KOPT-K1 (cell line): ENCODE results near the gene RAB6B.

Experiments
- H3K27ac ChIP-seq: fragments of 200-600 bp; sonication (generic); 2 replicates; pipeline ENCODE4 v1.5.1; 2016; ENCODE audit warnings: antibody characterized with exemption, mild to moderate bottlenecking, low read depth, low read length; ENCODE audit not compliant: poor library complexity, severe bottlenecking
- H3K36me3 ChIP-seq: fragments of 200-600 bp; sonication (generic); 2 replicates; pipeline ENCODE4 v1.5.1; 2017; ENCODE audit warnings: antibody characterized with exemption, mild to moderate bottlenecking, low read length, moderate library complexity; ENCODE audit not compliant: insufficient read depth
- H3K9me3 ChIP-seq: fragments of 200-600 bp; sonication (generic); 2 replicates; pipeline ENCODE4 v1.5.1; 2017; ENCODE audit warnings: antibody characterized with exemption, low read length, mild to moderate bottlenecking; ENCODE audit not compliant: insufficient read depth, poor library complexity, severe bottlenecking

RAB6B gene

GRCh38 chr3:133895208-133896001, at the start of gene RAB6B:
RAB6B (minus strand) TSS chr3:133895882; CDS start chr3:133895466, 416 bp downstream.
- Histone ChIP-seq H3K9me3 (no peaks in the 10 kb centered on the region), H3K36me3 (no peaks in the 10 kb centered on the region), H3K27ac (no peak within 1 kb of the TSS)

- Histone ChIP-seq H3K27ac (no peak overlapping the region), H3K9me3 (no peaks in the 10 kb centered on the region), H3K36me3 (no peaks in the 10 kb centered on the region)
These were observed 49.1 kb upstream of the RAB6B start for GRCh38 chr3:133944641-133945380.

DNA sequence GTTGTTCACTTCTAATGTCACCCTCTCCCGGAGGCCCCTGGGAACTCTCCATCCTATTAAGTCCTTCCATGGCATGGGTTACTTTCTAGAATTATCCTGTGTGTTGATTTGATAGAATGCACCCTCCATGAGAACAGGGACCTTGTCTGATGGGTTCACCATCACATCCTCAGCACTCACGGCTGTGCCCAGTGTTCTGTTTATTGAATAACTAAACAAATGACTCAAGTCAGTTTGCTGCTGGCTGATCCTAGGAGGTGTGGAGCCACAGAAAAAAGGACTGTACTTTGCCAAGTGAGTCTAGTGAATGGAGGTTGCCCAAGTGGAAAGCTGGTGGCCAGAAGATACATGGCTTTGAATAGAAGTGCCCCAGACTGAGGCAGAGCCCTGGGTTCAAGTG, 48.5 kb upstream of the RAB6B start:
- H3K36me3 ChIP-seq, result no peaks in the 10 kb centered on the region
- no peaks in the 10 kb centered on the region for H3K9me3 ChIP-seq
- H3K27ac ChIP-seq, result no peak overlapping the region

- Histone ChIP-seq H3K27ac (no peak overlapping the region), H3K36me3 (no peaks in the 10 kb centered on the region), H3K9me3 (no peaks in the 10 kb centered on the region)
These were observed 48.0 kb upstream of the RAB6B start for GRCh38 chr3:133943639-133944141.

DNA sequence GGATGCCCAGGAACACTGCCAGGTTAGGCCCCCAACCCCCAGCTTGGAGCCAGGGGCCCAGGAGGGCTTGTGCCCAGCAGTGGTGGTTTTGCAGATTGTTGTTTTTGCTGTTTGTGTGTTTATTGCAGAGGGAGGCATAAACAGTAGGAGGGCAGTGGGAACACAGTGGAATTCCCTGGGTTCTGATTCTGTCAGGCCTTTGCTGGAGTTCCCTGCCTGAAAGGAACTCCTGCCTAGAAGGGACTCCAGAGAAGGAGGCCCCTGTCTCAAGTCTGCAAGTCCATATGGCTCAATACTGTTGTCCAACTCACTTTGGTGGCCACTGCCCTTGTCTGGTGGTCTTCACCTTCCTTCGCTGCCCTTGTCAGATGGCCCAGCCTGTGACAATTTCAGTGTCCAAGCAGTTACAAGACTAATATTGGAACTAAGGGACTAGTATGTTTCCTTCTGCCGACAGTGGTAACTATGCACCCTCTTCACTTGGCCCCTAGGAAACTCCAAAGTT, 47.4 kb upstream of the RAB6B start:
- H3K9me3 ChIP-seq, result no peaks in the 10 kb centered on the region
- no peak overlapping the region for H3K27ac ChIP-seq
- no peaks in the 10 kb centered on the region for H3K36me3 ChIP-seq

DNA sequence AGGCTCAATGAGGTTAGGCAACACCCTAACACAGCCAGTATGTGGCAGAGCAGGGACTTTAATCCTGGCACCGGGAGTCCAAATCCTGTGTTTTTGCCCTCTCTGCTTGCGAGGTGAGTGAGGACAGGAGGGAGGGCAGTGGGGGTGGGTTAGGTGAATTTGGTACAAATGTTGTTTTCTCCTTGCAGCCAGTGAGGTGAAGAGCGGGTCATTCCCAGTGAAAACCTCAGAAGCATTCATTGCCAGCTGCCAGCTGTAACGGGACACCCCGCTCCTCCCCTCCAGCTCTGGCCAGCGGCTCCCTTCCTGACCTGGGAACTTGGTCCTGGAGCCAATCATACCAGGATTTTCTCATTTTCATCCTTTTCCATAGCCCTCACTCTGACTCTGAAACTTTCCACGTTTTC, 45.7 kb upstream of the RAB6B start:
- Histone ChIP-seq H3K27ac (no peak overlapping the region), H3K36me3 (no peaks in the 10 kb centered on the region), H3K9me3 (no peaks in the 10 kb centered on the region)

GRCh38 chr3:133940536-133940935, 44.9 kb upstream of the RAB6B start:
- Histone ChIP-seq H3K36me3 (no peaks in the 10 kb centered on the region), H3K27ac (no peak overlapping the region), H3K9me3 (no peaks in the 10 kb centered on the region)

GRCh38 chr3:133939463-133939835, 43.8 kb upstream of the RAB6B start:
- no peaks in the 10 kb centered on the region for H3K36me3 ChIP-seq
- no peak overlapping the region for H3K27ac ChIP-seq
- no peaks in the 10 kb centered on the region for H3K9me3 ChIP-seq

- Histone ChIP-seq H3K36me3 (no peaks in the 10 kb centered on the region), H3K9me3 (no peaks in the 10 kb centered on the region), H3K27ac (no peak overlapping the region)
These were observed 43.2 kb upstream of the RAB6B start for GRCh38 chr3:133938770-133939462.

- Histone ChIP-seq H3K27ac (no peak overlapping the region), H3K9me3 (no peaks in the 10 kb centered on the region), H3K36me3 (no peaks in the 10 kb centered on the region)
These were observed 42.3 kb upstream of the RAB6B start for GRCh38 chr3:133937756-133938601.

DNA sequence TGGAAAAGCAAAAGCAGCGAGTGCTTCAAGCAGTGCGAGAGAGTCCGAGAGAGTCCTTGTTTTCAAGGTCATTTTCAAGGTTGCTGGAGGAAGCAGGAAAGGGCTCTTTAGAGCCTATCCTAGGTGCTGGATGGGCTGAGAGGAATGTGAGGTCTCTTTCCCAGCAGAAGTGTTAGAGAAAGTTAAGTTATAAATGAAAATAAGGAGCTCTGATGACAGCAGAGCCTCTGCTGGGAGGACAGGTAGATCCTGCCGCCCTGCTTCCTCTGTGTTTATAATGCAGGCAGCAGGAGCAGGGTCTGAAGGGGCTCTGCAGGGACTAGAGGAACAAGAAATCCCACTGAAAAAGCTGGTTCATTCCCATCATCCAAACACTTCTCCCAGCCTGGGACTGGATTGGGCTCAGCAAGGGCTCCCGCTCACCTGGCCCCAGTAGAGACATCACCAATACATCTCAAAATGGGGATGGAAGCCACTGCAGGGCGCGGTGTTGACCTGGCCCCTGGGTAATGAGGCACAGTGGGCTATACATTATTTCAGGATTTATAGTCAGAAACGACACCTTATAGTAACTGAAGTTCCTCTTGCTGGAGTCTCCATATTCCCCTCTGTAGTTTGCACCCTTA, 41.5 kb upstream of the RAB6B start:
- Histone ChIP-seq H3K36me3 (no peaks in the 10 kb centered on the region), H3K9me3 (no peaks in the 10 kb centered on the region), H3K27ac (no peak overlapping the region)

GRCh38 chr3:133935843-133936769, 40.4 kb upstream of the RAB6B start:
- H3K27ac ChIP-seq, result no peak overlapping the region
- H3K36me3 ChIP-seq, result no peaks in the 10 kb centered on the region
- H3K9me3 ChIP-seq, result no peaks in the 10 kb centered on the region
